Measurements from ENCODE around the gene SLC15A1. TPM values are rescaled to one million over a fixed set of nuclear protein-coding genes. Genes with fewer than 3 reads are reported as not detected.
"Not testable (repeated sequence)": the region's sequence is repeated elsewhere in the genome, so short reads cannot be mapped to it uniquely, and the experiment has no call there.

The SLC15A1 gene
- total RNA-seq, 2 donors from 2014 or later, result 7.8 to 12.2 TPM

DNA sequence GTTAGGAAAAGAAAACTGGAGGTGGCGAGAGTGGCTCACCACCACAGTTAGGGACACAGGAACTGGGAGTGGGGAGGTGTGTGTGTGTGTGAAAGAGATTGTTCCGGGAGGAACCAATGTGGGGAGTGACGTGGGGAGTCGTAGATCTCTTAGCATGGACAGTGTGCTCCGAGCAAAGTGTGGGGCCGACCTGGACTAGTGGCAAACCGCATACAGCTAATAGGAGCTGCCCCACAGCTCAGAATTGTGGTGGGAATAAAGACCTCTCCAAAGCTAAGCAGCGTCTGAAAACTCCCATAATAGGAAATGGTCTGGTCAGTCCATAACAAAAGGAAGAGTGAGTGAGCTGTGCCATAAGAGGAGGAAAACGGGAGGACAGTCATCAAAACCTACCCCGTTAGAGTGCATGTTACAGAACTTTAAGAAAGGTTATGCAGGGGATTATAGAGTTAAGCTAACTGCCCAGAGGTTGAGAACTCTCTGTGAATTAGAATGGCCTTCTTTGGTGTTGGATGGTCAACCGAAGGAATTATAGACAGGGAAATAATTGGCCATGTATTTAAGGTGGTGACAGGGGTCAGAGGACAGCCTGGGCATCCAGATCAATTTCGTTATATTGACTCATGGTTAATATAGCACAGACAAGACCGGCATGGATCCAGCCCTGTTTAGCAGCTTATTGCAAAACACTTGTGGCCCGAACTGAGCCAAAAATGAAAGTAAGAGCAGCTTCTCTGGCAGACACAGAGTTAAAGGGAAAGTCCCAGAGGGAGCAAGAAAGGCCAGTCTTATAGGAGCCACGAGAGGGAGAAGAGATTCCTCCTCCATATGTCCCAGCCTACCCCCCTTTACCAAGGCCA, 8.9 kb upstream of the SLC15A1 start:
- Histone ChIP-seq H3K27me3 (no peaks in the 10 kb centered on the region), H3K36me3 (replicated peaks in 1 of 2; ENCODE audit: insufficient read depth in 1 of 2, low read depth in 2 of 2) (no peaks in the 10 kb centered on the region), H3K27ac (peak overlapping the region in 2 of 4 donors; percentile 31 to 36), H3K4me1 (no peaks in the 10 kb centered on the region), H3K4me3 (no peak overlapping the region), H3K9me3 (no peaks in the 10 kb centered on the region)
- TF ChIP-seq, protein P1, sequence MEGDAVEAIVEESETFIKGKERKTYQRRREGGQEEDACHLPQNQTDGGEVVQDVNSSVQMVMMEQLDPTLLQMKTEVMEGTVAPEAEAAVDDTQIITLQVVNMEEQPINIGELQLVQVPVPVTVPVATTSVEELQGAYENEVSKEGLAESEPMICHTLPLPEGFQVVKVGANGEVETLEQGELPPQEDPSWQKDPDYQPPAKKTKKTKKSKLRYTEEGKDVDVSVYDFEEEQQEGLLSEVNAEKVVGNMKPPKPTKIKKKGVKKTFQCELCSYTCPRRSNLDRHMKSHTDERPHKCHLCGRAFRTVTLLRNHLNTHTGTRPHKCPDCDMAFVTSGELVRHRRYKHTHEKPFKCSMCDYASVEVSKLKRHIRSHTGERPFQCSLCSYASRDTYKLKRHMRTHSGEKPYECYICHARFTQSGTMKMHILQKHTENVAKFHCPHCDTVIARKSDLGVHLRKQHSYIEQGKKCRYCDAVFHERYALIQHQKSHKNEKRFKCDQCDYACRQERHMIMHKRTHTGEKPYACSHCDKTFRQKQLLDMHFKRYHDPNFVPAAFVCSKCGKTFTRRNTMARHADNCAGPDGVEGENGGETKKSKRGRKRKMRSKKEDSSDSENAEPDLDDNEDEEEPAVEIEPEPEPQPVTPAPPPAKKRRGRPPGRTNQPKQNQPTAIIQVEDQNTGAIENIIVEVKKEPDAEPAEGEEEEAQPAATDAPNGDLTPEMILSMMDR (IDR thresholded peaks at IDR 0.05), result peak in 2 of 7 experiments; percentile 5 to 8
- no peak for TF ChIP-seq POLR2A (IDR thresholded peaks at IDR 0.05)
- intact Hi-C loops (cut with DNase I), result no loop called here
- peak in 2 of 4 donors; percentile 30 to 43 for DNase-seq
- WGBS, 2 donors, result 59 to 64% methylated on average over 15 of the region's 15 CpGs
- peak; percentile 80 for ATAC-seq

DNA sequence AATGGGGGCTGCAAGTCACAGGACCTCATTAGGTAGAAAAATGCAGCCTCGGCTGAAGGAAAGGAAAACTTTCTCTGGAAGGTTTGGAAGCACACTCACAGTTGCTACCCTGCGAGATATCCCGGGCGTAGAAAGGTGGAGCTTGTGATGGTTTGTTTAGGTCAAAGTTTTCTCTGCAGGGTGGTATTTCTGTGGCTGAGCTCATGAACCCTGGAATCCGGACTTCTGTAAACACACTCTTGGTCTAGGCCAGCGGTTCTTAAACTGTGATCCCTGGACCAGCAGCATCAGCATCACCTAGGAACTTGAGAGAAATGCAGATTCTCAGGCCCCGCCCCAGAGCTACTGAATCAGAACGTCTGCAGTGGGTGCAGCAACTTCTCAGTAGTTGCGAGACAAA, 3.3 kb upstream of the SLC15A1 start:
- 76 to 87% methylated on average over 9 of the region's 9 CpGs for WGBS, 2 donors
- intact Hi-C loops (cut with DNase I), result no loop called here
- H3K27ac ChIP-seq, result no peak overlapping the region
- no peak overlapping the region for H3K4me3 ChIP-seq
- no peak for TF ChIP-seq POLR2A (IDR thresholded peaks at IDR 0.05)
- TF ChIP-seq, protein P1 (IDR thresholded peaks at IDR 0.05), result no peak
- no peak for ATAC-seq
- H3K27me3 ChIP-seq, result peaks cover 0 to 6% of the 10 kb centered on the region in 2 donors
- no peak for DNase-seq
- no peaks in the 10 kb centered on the region for H3K9me3 ChIP-seq
- H3K36me3 ChIP-seq (replicated peaks in 1 of 2; ENCODE audit: insufficient read depth in 1 of 2, low read depth in 2 of 2), result no peaks in the 10 kb centered on the region
- H3K4me1 ChIP-seq, result peaks cover 15% of the 10 kb centered on the region

DNA sequence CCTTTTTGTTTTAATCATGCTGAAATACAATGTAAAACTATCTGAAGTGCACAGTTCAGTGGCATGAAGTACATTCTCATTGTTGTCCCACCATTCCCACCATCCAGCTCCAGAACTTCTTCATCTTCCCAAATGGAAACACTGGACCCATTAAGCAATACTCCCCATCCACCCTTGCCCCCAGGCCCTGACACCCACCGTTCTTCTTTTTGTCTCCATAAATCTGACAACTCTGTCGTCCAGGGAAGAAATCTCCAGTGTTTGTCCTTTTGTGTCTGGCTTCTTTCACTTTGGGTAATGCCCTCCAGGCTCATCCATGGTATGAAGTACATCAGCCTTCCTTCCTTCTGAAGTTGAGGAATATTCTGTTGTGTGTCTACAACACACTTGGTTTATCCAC, 2.6 kb upstream of the SLC15A1 start:
- H3K27me3 ChIP-seq, result peaks cover 0 to 6% of the 10 kb centered on the region in 2 donors
- H3K9me3 ChIP-seq, result no peaks in the 10 kb centered on the region
- intact Hi-C loops (cut with DNase I), result no loop called here
- H3K27ac ChIP-seq, result no peak overlapping the region
- H3K4me1 ChIP-seq, result peaks cover 15% of the 10 kb centered on the region
- TF ChIP-seq, protein P1 (IDR thresholded peaks at IDR 0.05), result no peak
- TF ChIP-seq POLR2A (IDR thresholded peaks at IDR 0.05), result no peak
- H3K36me3 ChIP-seq (replicated peaks in 1 of 2; ENCODE audit: insufficient read depth in 1 of 2, low read depth in 2 of 2), result no peaks in the 10 kb centered on the region
- ATAC-seq (no peak), DNase-seq (no peak)
- H3K4me3 ChIP-seq, result no peak overlapping the region
- WGBS, 2 donors, result 80 to 85% methylated on average over 2 of the region's 2 CpGs

DNA sequence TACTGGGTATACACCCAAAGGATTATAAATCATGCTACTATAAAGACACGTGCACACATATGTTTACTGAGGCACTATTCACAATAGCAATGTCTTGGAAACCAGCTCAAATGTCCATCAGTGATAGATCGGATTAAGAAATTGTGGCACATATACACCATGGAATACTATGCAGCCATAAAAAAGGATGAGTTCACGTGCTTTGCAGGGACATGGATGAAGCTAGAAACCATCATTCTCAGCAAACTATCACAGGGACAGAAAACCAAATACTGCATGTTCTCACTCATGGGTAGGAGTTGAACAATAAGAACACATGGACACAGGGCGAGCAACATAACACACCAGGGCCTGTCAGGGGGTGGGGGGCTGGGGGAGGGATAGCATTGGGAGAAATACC, 2.0 kb upstream of the SLC15A1 start:
- DNase-seq; H3K9me3 ChIP-seq; H3K27me3 ChIP-seq; H3K4me3 ChIP-seq; H3K36me3 ChIP-seq (replicated peaks in 1 of 2; ENCODE audit: insufficient read depth in 1 of 2, low read depth in 2 of 2); H3K27ac ChIP-seq; ATAC-seq; intact Hi-C loops (cut with DNase I): not testable (repeated sequence)
- WGBS, 2 donors, result 85 to 91% methylated on average over 4 of the region's 4 CpGs
- H3K4me1 ChIP-seq, result peaks cover 15% of the 10 kb centered on the region

DNA sequence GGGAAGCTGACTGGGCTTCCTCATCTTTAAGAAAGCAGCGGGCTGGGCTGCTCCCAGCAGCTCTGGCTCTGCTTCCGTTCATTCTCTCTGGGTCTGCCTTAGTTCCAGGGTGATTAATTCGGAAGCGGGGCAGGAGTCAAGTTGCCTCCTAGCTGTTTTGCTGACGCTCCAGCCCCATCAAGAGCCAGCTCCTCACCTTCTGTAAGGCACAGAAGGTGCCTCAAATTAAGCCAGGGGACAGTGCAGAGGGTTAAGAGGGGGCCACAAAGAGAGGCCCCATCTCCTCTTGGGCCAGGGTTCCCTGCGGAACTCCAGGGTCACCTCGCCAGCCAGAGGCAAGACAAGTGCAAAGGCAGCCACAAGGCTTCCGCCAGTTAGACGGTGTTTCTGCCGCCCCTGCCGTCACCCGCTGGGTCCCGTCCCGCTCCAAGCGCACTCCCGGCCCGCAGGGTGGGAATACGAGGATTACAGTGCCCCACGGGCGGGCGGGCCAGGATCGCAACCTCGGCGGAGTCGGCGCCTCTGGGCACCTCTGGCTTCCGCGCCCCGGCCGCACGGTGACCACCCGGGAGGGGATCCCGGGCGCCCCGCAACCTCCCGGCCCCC, 508 bp downstream of the SLC15A1 start:
- DNase-seq (peak in 2 of 4 donors; percentile 18 to 32), ATAC-seq (peak; percentile 55)
- H3K9me3 ChIP-seq, result no peaks in the 10 kb centered on the region
- intact Hi-C loops (cut with DNase I), result no loop called here
- peaks cover 15% of the 10 kb centered on the region for H3K4me1 ChIP-seq
- TF ChIP-seq, protein P1 (IDR thresholded peaks at IDR 0.05), result no peak
- no peak for TF ChIP-seq POLR2A (IDR thresholded peaks at IDR 0.05)
- H3K36me3 ChIP-seq (replicated peaks in 1 of 2; ENCODE audit: insufficient read depth in 1 of 2, low read depth in 2 of 2), result no peaks in the 10 kb centered on the region
- H3K4me3 ChIP-seq, result peak overlapping the region in 1 of 2 donors; percentile 3
- 2 to 8% methylated on average over 5 to 36 of the region's 36 CpGs for WGBS, 2 donors
- peaks cover 0 to 6% of the 10 kb centered on the region in 2 donors for H3K27me3 ChIP-seq
- peak overlapping the region in 3 of 4 donors; percentile 11 to 71 (median 43) for H3K27ac ChIP-seq
